Activated B cell treated with CpG ODN at 0.5 μM for 24 hours (primary cell): ENCODE data around the gene ITPKB. TPM values are rescaled to one million over a fixed set of nuclear protein-coding genes. Genes with fewer than 3 reads are reported as not detected.

ENCODE experiments used
- ATAC-seq: fragments of 200-7000 bp; cut with Tn5 transposase; one replicate; pipeline ENCODE4 v1.10.0; 2021; ENCODE audit warnings: low read depth, mild to moderate bottlenecking, moderate library complexity
- CTCF ChIA-PET: fragments of 350-600 bp; sonication (Branson Sonifier 250); formaldehyde crosslinking; loops from one replicate; lab custom pipeline; 2021; ENCODE audit warnings: antibody characterized with exemption; lab: Charles Lee
- POLR2A ChIA-PET: fragments of 350-600 bp; sonication (Branson Sonifier 250); formaldehyde crosslinking; loops from one replicate; lab custom pipeline; 2021; ENCODE audit warnings: antibody characterized with exemption; lab: Charles Lee
- DNase-seq: peaks from one replicate; pipeline ENCODE4 v3.0.0; 2022
- H3K27ac Mint-ChIP-seq: one replicate; pipeline ENCODE4 v1.8.0; 2020; ENCODE audit warnings: mixed read lengths
- H3K27me3 Mint-ChIP-seq: one replicate; pipeline ENCODE4 v1.8.0; 2021; ENCODE audit warnings: mixed read lengths
- H3K36me3 Mint-ChIP-seq: one replicate; pipeline ENCODE4 v1.8.0; 2021; ENCODE audit warnings: low read depth, mixed read lengths
- H3K4me1 Mint-ChIP-seq: one replicate; pipeline ENCODE4 v1.8.0; 2021; ENCODE audit warnings: mixed read lengths
- H3K4me3 Mint-ChIP-seq: one replicate; pipeline ENCODE4 v1.8.0; 2020; ENCODE audit warnings: mild to moderate bottlenecking, mixed read lengths
- H3K9me3 Mint-ChIP-seq: one replicate; pipeline ENCODE4 v1.8.0; 2020; ENCODE audit warnings: mixed read lengths
- intact Hi-C: fragments of 100-400 bp; cut with micrococcal nuclease; formaldehyde crosslinking; loops from one replicate; pipeline ENCODE4 v1.15.1; 2024
- total RNA-seq: library from RNA; stranded (reverse); gene quantifications from 2 replicates; pipeline ENCODE4 v1.2.3, GENCODE V29; 2022
- TF ChIP-seq, protein P1 (sequence below): fragments of 200-600 bp; IDR thresholded peaks from one replicate; pipeline ENCODE4 v1.8.0; 2022; ENCODE audit warnings: antibody characterized with exemption, mild to moderate bottlenecking

The ITPKB gene
- total RNA-seq, 1 donor from 2014 or later: 97.3 TPM

DNA sequence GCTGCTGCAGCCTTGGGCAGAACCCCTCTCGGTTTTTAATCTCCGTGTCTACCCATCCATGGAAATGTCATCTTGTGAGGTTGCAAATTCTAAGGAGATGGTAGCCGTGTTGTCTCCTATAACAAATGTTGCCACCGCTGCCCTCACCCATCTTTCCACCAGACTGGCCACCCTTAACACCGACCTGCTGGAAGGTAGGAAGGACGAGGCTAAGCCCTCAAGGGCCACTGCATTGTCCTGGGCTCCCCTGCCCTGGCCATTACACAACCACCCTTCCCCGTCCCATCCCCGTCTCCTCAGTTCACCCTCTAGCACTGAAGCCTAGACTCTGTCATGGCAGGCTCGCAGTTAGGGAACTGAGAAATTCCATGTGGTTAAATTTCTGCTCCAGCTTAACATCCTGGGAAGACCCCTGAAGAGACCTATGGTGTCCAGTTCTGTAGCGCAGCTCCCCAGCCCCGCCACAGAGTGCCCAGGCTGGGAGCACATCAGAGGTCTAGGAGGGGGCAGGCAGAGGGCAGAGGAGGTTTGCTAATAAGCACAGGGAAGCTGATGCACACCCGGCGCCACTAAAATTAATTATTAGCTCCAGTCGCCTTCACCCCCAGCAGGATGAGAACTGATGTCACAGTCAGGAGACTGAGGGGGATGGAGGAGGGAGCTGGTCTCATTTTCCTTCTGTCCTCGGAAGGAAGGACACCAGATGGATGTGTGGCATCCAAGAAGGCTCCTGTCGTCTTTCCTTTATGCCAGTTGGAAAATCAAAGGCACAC, 152.2 kb downstream of the ITPKB start:
- ChIA-PET POLR2A (interaction anchor here (0.6 to 0.9 kb wide), 2 partner anchors 13 to 1820 kb away, joined by 3 to 6 read pairs; partner anchors contain the start of gene TRIM11), CTCF (no interaction called here)
- DNase-seq (no peak), ATAC-seq (no peak)
- no peaks in the 10 kb centered on the region for H3K36me3 Mint-ChIP-seq
- H3K4me3 Mint-ChIP-seq: no peak overlapping the region
- H3K4me1 Mint-ChIP-seq: no peaks in the 10 kb centered on the region
- no peaks in the 10 kb centered on the region for H3K9me3 Mint-ChIP-seq
- intact Hi-C loops: no loop called here
- no peak overlapping the region for H3K27ac Mint-ChIP-seq
- TF ChIP-seq, protein P1, sequence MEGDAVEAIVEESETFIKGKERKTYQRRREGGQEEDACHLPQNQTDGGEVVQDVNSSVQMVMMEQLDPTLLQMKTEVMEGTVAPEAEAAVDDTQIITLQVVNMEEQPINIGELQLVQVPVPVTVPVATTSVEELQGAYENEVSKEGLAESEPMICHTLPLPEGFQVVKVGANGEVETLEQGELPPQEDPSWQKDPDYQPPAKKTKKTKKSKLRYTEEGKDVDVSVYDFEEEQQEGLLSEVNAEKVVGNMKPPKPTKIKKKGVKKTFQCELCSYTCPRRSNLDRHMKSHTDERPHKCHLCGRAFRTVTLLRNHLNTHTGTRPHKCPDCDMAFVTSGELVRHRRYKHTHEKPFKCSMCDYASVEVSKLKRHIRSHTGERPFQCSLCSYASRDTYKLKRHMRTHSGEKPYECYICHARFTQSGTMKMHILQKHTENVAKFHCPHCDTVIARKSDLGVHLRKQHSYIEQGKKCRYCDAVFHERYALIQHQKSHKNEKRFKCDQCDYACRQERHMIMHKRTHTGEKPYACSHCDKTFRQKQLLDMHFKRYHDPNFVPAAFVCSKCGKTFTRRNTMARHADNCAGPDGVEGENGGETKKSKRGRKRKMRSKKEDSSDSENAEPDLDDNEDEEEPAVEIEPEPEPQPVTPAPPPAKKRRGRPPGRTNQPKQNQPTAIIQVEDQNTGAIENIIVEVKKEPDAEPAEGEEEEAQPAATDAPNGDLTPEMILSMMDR: no peak
- no peaks in the 10 kb centered on the region for H3K27me3 Mint-ChIP-seq

DNA sequence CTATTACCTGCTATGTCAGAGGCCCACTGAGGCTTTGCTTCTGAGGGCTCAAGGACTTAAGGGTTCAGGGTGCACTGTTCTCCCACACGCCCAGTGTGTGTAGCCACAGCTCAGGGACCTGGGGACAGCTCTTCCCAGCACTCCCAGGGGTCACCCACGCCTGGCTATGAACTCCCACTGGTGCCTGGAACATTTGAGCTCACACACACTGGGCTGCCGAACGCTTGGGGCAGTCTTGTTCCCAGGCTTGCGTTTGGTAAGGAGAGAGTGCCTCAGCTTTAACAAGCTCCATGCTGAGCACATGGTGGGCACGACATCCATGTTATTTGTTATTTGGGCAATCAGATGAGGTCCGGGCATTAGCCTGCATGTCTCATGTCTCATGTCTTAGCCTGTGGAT, 153.0 kb downstream of the ITPKB start:
- TF ChIP-seq, protein P1: no peak
- ATAC-seq: no peak
- Mint-ChIP-seq H3K27ac (no peak overlapping the region), H3K9me3 (no peaks in the 10 kb centered on the region), H3K4me1 (no peaks in the 10 kb centered on the region), H3K27me3 (no peaks in the 10 kb centered on the region), H3K4me3 (no peak overlapping the region), H3K36me3 (no peaks in the 10 kb centered on the region)
- no peak for DNase-seq
- intact Hi-C loops: no loop called here
- CTCF ChIA-PET: no interaction called here
- POLR2A ChIA-PET: interaction anchor here (0.9 kb wide), 1 partner anchor 14 kb away, joined by 3 read pairs; no protein-coding TSS in a partner anchor

DNA sequence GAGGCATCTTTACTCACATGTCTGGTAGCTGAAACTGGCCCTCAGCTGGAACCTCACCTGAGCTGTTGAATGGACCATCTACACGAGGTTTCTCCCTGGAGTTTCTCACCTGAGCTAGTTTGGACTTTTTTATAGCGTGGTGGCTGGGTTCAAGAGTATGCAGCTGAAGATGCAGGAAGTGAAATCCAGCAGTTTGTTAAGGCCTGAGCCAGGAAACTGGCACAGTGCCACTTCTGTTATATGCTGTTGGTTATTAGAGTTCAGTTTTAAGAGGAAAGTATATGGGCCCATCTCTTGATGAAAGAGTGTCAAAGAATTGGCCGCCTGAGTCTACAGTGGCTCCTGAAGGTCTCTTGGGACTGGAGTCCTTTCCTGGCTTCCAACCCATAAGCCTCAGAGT, 154.9 kb downstream of the ITPKB start:
- no peaks in the 10 kb centered on the region for H3K36me3 Mint-ChIP-seq
- intact Hi-C loops: no loop called here
- CTCF ChIA-PET: no interaction called here
- no peaks in the 10 kb centered on the region for H3K4me1 Mint-ChIP-seq
- no peaks in the 10 kb centered on the region for H3K9me3 Mint-ChIP-seq
- TF ChIP-seq, protein P1: no peak
- H3K27me3 Mint-ChIP-seq: no peaks in the 10 kb centered on the region
- POLR2A ChIA-PET: no interaction called here
- DNase-seq (no peak), ATAC-seq (no peak)
- no peak overlapping the region for H3K27ac Mint-ChIP-seq
- no peak overlapping the region for H3K4me3 Mint-ChIP-seq

DNA sequence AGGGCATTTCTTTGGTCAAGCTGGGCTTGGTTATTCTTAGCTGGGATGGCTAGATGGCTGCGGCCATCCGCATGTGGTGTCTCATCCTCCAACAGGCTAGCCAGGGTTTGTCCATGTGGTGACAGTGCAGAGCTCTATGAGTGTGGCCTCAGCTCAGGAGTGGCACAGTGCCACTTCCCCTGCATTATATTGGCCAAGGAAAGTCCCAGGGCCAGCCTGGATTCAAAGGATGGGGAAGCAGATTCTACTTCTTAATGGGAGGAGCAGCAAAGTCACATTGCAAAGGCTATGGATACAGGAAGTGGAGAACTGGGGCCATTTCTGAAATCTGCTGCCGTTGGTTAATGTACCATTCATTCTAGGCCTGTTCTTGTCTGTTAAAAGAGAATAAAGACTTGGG, 156.1 kb downstream of the ITPKB start:
- H3K27me3 Mint-ChIP-seq: no peaks in the 10 kb centered on the region
- H3K9me3 Mint-ChIP-seq: no peaks in the 10 kb centered on the region
- ChIA-PET POLR2A (no interaction called here), CTCF (no interaction called here)
- no peaks in the 10 kb centered on the region for H3K36me3 Mint-ChIP-seq
- intact Hi-C loops: no loop called here
- H3K4me1 Mint-ChIP-seq: no peaks in the 10 kb centered on the region
- no peak for ATAC-seq
- DNase-seq: no peak
- H3K4me3 Mint-ChIP-seq: no peak overlapping the region
- no peak overlapping the region for H3K27ac Mint-ChIP-seq
- TF ChIP-seq, protein P1: no peak

Other genes starting within 250 kb of the ITPKB start
- gene STUM, start 190.5 kb downstream of the ITPKB start, total RNA-seq: 0.33 and 0.34 TPM in 2 replicates
- 13.4 and 14.3 TPM in 2 replicates for gene PSEN2, start 131.3 kb upstream of the ITPKB start, total RNA-seq
- gene COQ8A, start 201.0 kb upstream of the ITPKB start, total RNA-seq: 24.7 and 28.5 TPM in 2 replicates